ENCODE data around the gene AHCYL1.
"Not testable (repeated sequence)": the region's sequence is repeated elsewhere in the genome, so short reads cannot be mapped to it uniquely, and the experiment has no call there.

AHCYL1 gene

DNA sequence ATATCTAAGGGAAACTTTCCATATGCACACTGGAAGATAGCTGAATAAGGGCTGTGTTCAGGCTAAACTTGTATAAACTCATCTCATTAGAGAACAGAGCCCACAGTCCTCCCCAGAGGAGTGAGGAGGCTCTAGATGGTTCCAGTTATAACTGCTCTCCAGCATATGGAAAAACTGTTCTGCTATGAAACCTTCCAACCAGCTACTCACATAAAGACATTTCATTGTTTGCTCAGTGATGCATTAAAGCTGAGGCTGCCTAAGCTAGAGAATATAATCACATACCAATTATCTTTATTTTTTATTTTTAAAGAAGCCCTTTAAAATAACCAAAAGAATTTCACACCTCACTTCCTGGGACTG is 13.3 kb downstream of the AHCYL1 start:
- no peak for DNase-seq

- DNase-seq, result no peak
These were observed 18.1 kb downstream of the AHCYL1 start for GRCh38 chr1:110002695-110003094.

DNA sequence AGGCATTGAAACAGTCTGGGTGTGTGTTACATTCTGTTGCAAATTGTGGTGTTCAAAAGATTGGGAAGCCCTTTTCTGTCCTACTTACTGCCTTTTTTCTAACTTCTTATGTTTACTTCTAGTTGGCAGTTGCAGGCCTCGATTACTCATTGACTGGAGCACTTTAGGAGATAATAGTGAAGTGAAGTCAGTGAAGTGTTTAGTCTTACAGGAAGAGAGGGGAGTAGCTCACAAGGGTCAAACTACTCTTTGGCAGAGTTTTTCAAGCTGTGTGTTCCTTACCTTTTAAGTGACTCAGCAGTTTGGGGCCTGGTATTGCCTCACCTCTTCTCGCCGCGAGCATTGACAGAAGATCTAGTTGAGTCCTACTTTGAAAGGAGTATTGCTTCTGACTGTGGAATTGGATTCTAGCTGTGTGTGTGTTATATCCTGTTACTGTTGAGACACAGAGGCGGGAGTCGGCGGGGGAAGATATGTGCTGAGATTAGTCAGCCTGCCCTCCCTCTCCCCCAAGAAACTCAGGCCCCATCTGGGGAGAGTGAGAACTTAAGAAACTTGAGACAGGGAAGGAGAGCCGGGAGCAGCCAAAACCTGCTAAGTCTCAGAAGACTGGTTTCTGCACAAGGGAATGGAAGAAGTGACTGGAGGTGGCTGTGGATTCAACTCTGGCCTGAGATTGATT is 19.3 kb downstream of the AHCYL1 start:
- peak; percentile 96 for DNase-seq

- DNase-seq, result no peak
These were observed 20.0 kb downstream of the AHCYL1 start for GRCh38 chr1:110004583-110004982.

GRCh38 chr1:110005971-110006370 is 21.4 kb downstream of the AHCYL1 start:
- peak; percentile 51 for DNase-seq

GRCh38 chr1:110006516-110006915 is 22.0 kb downstream of the AHCYL1 start:
- DNase-seq, result no peak

GRCh38 chr1:110007046-110007830 is 22.7 kb downstream of the AHCYL1 start:
- no peak for DNase-seq

- no peak for DNase-seq
These were observed 24.5 kb downstream of the AHCYL1 start for GRCh38 chr1:110008971-110009565.

DNA sequence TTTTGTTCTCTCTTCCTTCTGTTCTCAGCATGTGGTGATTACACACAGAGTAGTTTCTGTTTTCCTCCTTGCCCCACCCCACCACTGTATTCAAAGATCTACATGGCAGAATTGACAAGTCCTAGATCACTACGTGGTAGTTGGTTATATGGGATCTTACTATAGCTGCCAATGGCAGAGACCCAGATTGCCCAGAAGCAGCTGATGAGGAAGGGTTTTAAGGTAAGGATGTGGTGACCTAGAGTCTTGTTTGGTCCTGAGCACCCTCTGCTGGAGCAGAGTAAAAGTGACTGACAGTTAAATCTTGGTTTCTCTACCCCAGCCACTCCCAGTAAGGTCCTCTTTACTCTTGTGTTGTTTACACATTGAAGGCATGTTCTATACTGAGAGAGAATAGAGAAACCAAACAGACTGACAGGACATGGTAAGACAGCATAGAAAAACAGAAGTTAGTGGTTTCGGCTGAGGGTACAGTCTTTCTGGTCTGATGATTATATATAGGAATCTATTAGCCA is 27.0 kb downstream of the AHCYL1 start:
- DNase-seq, result peak; percentile 51

DNA sequence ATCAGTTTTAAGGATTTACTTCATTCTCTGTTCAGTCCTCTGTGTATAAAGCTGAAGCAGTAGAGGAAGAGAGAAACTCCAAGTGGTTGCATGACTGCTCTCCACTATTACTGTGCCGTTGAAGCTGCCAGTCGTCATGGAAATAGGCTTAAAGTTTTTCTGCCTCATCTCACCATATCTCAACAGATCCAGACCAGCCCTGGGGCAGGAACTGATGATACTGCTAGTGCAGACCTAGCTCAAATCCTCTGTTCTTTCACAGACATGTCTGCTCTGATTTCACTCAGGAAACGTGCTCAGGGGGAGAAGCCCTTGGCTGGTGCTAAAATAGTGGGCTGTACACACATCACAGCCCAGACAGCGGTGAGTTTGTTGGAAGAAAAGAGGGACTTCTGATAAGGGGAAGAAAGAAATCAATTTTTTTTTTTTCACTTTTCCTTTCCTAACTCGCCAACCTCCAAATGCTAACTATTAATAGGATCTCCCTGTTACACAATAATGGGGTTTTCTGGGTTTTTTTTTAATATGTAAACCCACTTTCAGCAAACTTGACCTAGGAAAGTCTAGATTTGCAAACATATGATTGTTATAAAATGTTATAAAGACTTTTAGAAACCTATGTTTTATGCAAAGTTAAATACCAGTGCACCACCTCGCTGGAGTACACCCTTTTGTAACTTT is 27.7 kb downstream of the AHCYL1 start:
- DNase-seq, result no peak

DNA sequence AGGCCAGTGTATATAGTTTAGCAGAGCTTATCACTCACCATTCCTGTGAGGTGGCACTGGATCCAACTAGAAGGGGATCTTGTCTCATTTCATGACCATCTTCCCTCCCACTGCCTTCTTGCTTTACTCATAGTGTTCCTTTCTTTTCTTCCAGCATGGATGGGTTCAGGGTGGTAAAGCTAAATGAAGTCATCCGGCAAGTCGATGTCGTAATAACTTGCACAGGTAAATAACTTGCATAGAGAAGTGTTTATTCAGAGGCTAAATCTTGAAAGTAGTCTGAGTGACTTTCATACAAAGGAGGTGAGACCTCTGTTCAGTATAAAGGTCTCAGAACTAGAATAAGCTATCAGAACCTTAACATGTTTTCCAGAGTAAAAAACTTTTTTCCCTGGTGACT is 33.2 kb downstream of the AHCYL1 start:
- DNase-seq, result no peak

- no peak for DNase-seq
These were observed 33.8 kb downstream of the AHCYL1 start for GRCh38 chr1:110018396-110018795.

GRCh38 chr1:110019770-110020169 is 35.2 kb downstream of the AHCYL1 start:
- no peak for DNase-seq

- peak; percentile 57 for DNase-seq
These were observed 36.7 kb downstream of the AHCYL1 start for GRCh38 chr1:110021285-110021684.

- no peak for DNase-seq
These were observed 40.0 kb downstream of the AHCYL1 start for GRCh38 chr1:110024613-110025012.

GRCh38 chr1:110030687-110031086 is 46.1 kb downstream of the AHCYL1 start:
- DNase-seq, result not testable (repeated sequence)

DNA sequence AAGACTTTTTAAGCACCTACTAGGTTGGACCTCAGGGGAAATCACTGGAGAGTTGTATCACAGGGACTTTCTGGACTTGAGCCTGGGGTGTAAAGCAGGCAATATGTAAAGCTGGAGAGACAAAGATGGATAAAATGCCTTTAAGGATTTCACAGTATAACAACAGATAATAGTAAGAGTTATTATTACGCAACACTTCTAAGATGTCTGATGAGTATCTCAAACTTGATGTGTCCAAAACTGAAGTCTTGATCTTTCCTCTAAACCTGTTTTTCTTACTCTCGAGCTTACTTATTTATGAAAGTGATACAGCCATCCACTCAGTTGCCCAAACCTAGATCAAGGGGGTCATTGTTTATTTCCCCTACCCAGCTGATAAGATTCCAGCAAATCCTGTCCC is 47.8 kb downstream of the AHCYL1 start:
- no peak for DNase-seq

DNA sequence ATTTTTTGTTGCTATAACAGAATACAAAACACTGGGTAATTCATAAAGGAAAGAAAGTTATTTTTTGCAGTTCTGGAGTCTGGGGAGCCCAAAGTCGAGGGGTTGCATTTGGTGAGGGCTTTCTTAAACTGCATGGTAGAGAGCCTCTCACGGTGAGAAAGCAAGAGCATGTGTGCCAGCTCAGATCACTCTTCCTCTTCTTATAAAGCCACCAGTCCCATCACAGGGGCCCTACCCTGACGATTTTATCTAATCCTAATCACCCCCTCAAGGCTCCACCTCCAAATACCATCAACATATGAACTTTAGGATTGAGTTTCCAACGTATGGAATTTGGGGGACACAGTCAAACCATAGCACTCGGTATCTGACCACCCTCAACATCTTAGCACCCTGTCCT is 48.9 kb downstream of the AHCYL1 start:
- no peak for DNase-seq

- DNase-seq, result no peak
These were observed 49.5 kb downstream of the AHCYL1 start for GRCh38 chr1:110034040-110034450.

DNA sequence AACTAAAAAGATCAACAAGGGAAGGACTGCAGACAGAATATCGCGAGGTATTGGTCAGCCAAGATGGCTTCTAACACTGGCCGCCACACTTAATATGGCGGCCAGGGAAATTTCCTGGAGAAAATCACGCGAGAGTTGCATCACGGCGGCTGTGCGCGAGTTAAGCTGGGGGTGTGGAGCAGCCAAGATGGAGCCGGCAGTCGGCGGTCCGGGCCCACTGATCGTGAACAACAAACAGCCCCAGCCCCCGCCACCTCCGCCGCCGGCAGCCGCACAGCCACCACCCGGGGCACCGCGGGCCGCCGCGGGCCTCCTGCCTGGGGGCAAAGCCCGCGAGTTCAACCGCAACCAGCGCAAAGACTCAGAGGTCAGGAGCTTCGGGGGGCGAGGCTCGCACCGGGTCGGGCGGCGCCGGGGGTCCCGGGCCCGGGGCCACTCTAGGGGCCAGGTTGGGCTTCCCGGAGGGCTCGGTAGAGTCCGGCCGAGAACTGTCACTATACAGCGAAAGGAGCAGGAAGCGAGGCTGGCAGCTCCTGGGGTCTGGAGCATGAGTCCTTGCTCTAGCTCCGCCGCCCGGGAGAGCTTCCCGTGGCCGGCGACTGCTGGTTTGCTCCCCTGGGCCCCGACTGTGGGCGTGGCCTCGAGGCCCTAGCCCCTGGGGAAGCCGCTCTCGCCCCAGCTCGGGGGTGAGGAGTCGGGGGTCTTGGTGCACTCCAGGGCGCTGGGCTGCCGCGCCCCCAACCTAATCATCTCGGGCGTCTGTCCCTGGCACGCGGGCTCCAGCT is 50.1 kb downstream of the AHCYL1 start, which contains the start of gene STRIP1:
STRIP1 (plus strand) TSS at position 174 of the 785 bp plus-strand sequence; CDS start at position 188, 14 bp downstream.
- peak; percentile 97 for DNase-seq

DNA sequence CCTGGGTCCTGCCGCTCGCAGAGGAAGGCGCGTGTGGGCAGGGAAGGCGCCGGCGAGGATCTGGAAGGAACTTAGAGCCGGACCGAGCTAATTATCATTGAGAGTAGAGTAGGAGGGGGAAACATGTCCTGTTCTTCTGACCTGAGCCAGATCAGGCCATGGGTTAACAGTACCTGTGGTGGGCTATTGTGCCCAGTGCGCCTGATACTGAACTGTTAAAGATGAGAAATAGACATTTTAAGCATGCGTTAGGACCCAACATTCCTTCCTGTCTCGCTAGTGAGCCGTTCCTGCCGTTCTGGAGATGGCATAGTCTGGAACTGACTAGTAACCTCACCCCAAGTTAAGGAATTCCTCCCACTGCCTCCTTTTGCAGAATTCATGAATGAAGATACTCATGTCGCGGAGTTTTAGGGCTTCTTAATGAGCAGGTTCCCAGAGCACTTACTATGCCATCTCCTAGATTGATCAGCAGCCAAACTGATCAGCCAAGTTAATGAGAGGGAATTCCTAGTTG is 50.7 kb downstream of the AHCYL1 start:
- DNase-seq, result peak; percentile 38

- no peak for DNase-seq
These were observed 53.7 kb downstream of the AHCYL1 start for GRCh38 chr1:110038271-110038670.

All from fibroblast of skin of back (primary cell).